WTC11 (cell line): ENCODE data around the gene COL10A1. TPM values are rescaled to one million over a fixed set of nuclear protein-coding genes. Genes with fewer than 3 reads are reported as not detected.

Experiments used
- ATAC-seq: fragments of 200-7000 bp; cut with Tn5 transposase; 2 replicates; pipeline ENCODE4 v1.10.0; 2021; ENCODE audit warnings: mild to moderate bottlenecking, moderate library complexity
- CTCF ChIA-PET: fragments of 300-600 bp; sonication (Branson Sonifier 250); formaldehyde crosslinking; loops from one replicate; lab custom pipeline; 2021; ENCODE audit warnings: antibody characterized with exemption; lab: Charles Lee
- POLR2A ChIA-PET: fragments of 350-600 bp; sonication (Branson Sonifier 250); formaldehyde crosslinking; loops from one replicate; lab custom pipeline; 2021; ENCODE audit warnings: antibody characterized with exemption; lab: Charles Lee
- DNase-seq: peaks from one replicate; pipeline ENCODE4 v3.0.0; 2021; ENCODE audit warnings: low spot score
- H3K27ac Mint-ChIP-seq: 2 replicates; pipeline ENCODE4 v1.8.0; 2021; ENCODE audit warnings: mixed read lengths
- H3K27me3 Mint-ChIP-seq: 2 replicates; pipeline ENCODE4 v1.8.0; 2021; ENCODE audit warnings: low read depth, mild to moderate bottlenecking, moderate library complexity, mixed read lengths
- H3K36me3 Mint-ChIP-seq: 2 replicates; pipeline ENCODE4 v1.8.0; 2021; ENCODE audit warnings: mixed read lengths
- H3K4me1 Mint-ChIP-seq: 2 replicates; pipeline ENCODE4 v1.8.0; 2022; ENCODE audit warnings: mixed read lengths
- H3K4me3 Mint-ChIP-seq: 2 replicates; pipeline ENCODE4 v1.8.0; 2021; ENCODE audit warnings: mild to moderate bottlenecking, moderate library complexity, mixed read lengths
- H3K9me3 Mint-ChIP-seq: 2 replicates; pipeline ENCODE4 v1.8.0; 2021; ENCODE audit warnings: mixed read lengths
- CBFB ChIP-seq: sonication (generic); formaldehyde crosslinking; IDR thresholded peaks from 2 replicates; pipeline ENCODE4 v1.8.1; 2022; ENCODE audit warnings: mild to moderate bottlenecking, low read depth, missing genetic modification reagents
- CREB1 ChIP-seq: sonication (generic); formaldehyde crosslinking; IDR thresholded peaks from 2 replicates; pipeline ENCODE4 v1.8.0; 2023; ENCODE audit warnings: mild to moderate bottlenecking, missing genetic modification reagents
- E2F4 ChIP-seq: sonication (generic); formaldehyde crosslinking; IDR thresholded peaks from 2 replicates; pipeline ENCODE4 v1.8.1; 2022; ENCODE audit warnings: low read depth, mild to moderate bottlenecking, moderate library complexity, missing genetic modification reagents, borderline replicate concordance
- GRHL2 ChIP-seq: fragments of 250-450 bp; sonication (Bioruptor Pico); IDR thresholded peaks from 2 replicates; pipeline ENCODE4 v1.8.0; 2022; ENCODE audit warnings: mild to moderate bottlenecking, moderate library complexity; ENCODE audit not compliant: insufficient replicate concordance, severe bottlenecking
- JUN ChIP-seq: sonication (generic); formaldehyde crosslinking; IDR thresholded peaks from 2 replicates; pipeline ENCODE4 v1.8.0; 2023; ENCODE audit warnings: mild to moderate bottlenecking, missing genetic modification reagents
- MAX ChIP-seq: sonication (generic); formaldehyde crosslinking; IDR thresholded peaks from 2 replicates; pipeline ENCODE4 v1.8.0; 2022; ENCODE audit warnings: mild to moderate bottlenecking, missing genetic modification reagents
- NFE2L1 ChIP-seq: sonication (generic); formaldehyde crosslinking; IDR thresholded peaks from 2 replicates; pipeline ENCODE4 v1.8.1; 2023; ENCODE audit warnings: missing genetic modification reagents
- NFYB ChIP-seq: sonication (generic); formaldehyde crosslinking; conservative IDR thresholded peaks from 2 replicates; pipeline ENCODE4 v1.8.0; 2022; ENCODE audit warnings: low read depth, missing genetic modification reagents
- PRRX2 ChIP-seq: fragments of 250-450 bp; sonication (Bioruptor Pico); IDR thresholded peaks from 2 replicates; pipeline ENCODE4 v1.8.0; 2021; ENCODE audit warnings: mild to moderate bottlenecking
- SMAD3 ChIP-seq: sonication (generic); formaldehyde crosslinking; IDR thresholded peaks from 2 replicates; pipeline ENCODE4 v1.8.0; 2022; ENCODE audit warnings: missing genetic modification reagents, mild to moderate bottlenecking, borderline replicate concordance
- SMAD4 ChIP-seq: sonication (generic); formaldehyde crosslinking; IDR thresholded peaks from 2 replicates; pipeline ENCODE4 v1.8.0; 2022; ENCODE audit warnings: mild to moderate bottlenecking, missing genetic modification reagents
- SOX15 ChIP-seq: fragments of 250-450 bp; sonication (Bioruptor Pico); IDR thresholded peaks from 2 replicates; pipeline ENCODE4 v1.9.0; 2021; ENCODE audit warnings: mild to moderate bottlenecking
- TCF7 ChIP-seq: sonication (generic); formaldehyde crosslinking; IDR thresholded peaks from 2 replicates; pipeline ENCODE4 v1.8.0; 2022; ENCODE audit warnings: mild to moderate bottlenecking, low read depth, missing genetic modification reagents, moderate library complexity
- ZBTB21 ChIP-seq: sonication (generic); formaldehyde crosslinking; IDR thresholded peaks from 2 replicates; pipeline ENCODE4 v1.8.1; 2023; ENCODE audit warnings: mild to moderate bottlenecking, missing genetic modification reagents, borderline replicate concordance
- ZNF219 ChIP-seq: sonication (generic); formaldehyde crosslinking; IDR thresholded peaks from 2 replicates; pipeline ENCODE4 v1.8.0; 2023; ENCODE audit warnings: missing genetic modification reagents, mild to moderate bottlenecking, borderline replicate concordance
- ZNF263 ChIP-seq: sonication (generic); formaldehyde crosslinking; IDR thresholded peaks from 2 replicates; pipeline ENCODE4 v1.8.1; 2022; ENCODE audit warnings: low read depth, mild to moderate bottlenecking, moderate library complexity, missing genetic modification reagents
- ZNF281 ChIP-seq: sonication (generic); formaldehyde crosslinking; IDR thresholded peaks from 2 replicates; pipeline ENCODE4 v1.8.0; 2023; ENCODE audit warnings: mild to moderate bottlenecking, missing genetic modification reagents
- ZNF317 ChIP-seq: sonication (generic); formaldehyde crosslinking; IDR thresholded peaks from 2 replicates; pipeline ENCODE4 v1.8.1; 2023; ENCODE audit warnings: low read depth, mild to moderate bottlenecking, moderate library complexity, missing genetic modification reagents, borderline replicate concordance
- ZNF512 ChIP-seq: sonication (generic); formaldehyde crosslinking; IDR thresholded peaks from 2 replicates; pipeline ENCODE4 v1.8.1; 2022; ENCODE audit warnings: missing genetic modification reagents, borderline replicate concordance
- ZSCAN18 ChIP-seq: fragments of 250-450 bp; sonication (Bioruptor Pico); IDR thresholded peaks from 2 replicates; pipeline ENCODE4 v2.1.2; 2022; ENCODE audit warnings: mild to moderate bottlenecking, moderate library complexity
- total RNA-seq: library from RNA; stranded (reverse); gene quantifications from 3 replicates; pipeline ENCODE4 v1.2.3, GENCODE V29; 2021
- TF ChIP-seq, protein P1 (sequence below): fragments of 250-450 bp; sonication (Bioruptor Pico); IDR thresholded peaks from 2 replicates; pipeline ENCODE4 v1.9.0; 2021; ENCODE audit warnings: mild to moderate bottlenecking
- TF ChIP-seq, protein P2 (sequence below): sonication (generic); formaldehyde crosslinking; IDR thresholded peaks from 2 replicates; pipeline ENCODE4 v1.8.0; 2022; ENCODE audit warnings: missing genetic modification reagents

Gene COL10A1
- total RNA-seq, 1 experiment from 2014 or later: not detected

- POLR2A ChIA-PET: interaction anchor here (1.4 kb wide), 1 partner anchor 10 kb away, joined by 4 read pairs; the partner anchor contains the start of gene NT5DC1
- peaks cover 13% of the 10 kb centered on the region for H3K36me3 Mint-ChIP-seq
- peaks cover 16% of the 10 kb centered on the region for H3K4me1 Mint-ChIP-seq
- no peak for TF ChIP-seq ZNF512 (CRISPR knock-in tag)
- TF ChIP-seq TCF7: no peak
- no peak for TF ChIP-seq CBFB
- TF ChIP-seq ZNF219 (CRISPR knock-in tag): no peak
- TF ChIP-seq ZNF281 (CRISPR knock-in tag): no peak
- TF ChIP-seq PRRX2: no peak
- TF ChIP-seq, all 79 proteins: peak for 0
- Mint-ChIP-seq H3K4me3 (no peak overlapping the region), H3K27ac (no peak overlapping the region), H3K27me3 (no peaks in the 10 kb centered on the region; the same call in 1 of the 2 replicates), H3K9me3 (peaks cover 39% of the 10 kb centered on the region)
- CTCF ChIA-PET: no interaction called here
- no peak for ATAC-seq
- DNase-seq: no peak
Measured at GRCh38 chr6:116090251-116090650, 35.7 kb downstream of the COL10A1 start.

DNA sequence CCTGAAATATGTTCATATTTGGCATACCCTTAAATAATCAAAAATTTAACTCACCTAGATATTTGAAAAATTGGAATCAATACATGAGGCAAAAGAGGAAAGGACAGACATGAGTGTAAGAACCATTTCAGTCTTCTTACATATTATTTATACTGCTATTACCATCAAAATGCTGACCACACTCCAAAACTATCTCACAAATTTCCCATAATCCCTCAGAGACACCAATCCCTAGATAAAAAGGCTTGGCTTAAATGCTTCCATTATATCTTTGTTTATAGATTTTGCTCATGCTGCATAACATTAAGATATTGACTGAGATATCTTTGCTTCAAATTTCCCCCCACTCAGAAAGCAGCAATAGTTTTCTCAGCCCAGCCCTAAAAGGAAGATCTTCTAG, 37.0 kb downstream of the COL10A1 start:
- POLR2A ChIA-PET: no interaction called here
- no peak for DNase-seq
- Mint-ChIP-seq H3K27ac (no peak overlapping the region), H3K36me3 (peaks cover 11% of the 10 kb centered on the region), H3K9me3 (peaks cover 29% of the 10 kb centered on the region), H3K4me1 (peaks cover 16% of the 10 kb centered on the region), H3K27me3 (no peaks in the 10 kb centered on the region; the same call in 1 of the 2 replicates), H3K4me3 (no peak overlapping the region)
- CTCF ChIA-PET: no interaction called here
- no peak for ATAC-seq
- TF ChIP-seq NFYB (CRISPR knock-in tag) (no peak), CREB1 (no peak), ZSCAN18 (CRISPR knock-in tag) (no peak), JUN (CRISPR knock-in tag) (no peak), MAX (no peak), SMAD3 (CRISPR knock-in tag) (no peak), ZNF317 (CRISPR knock-in tag) (no peak), ZBTB21 (CRISPR knock-in tag) (no peak), NFE2L1 (CRISPR knock-in tag) (no peak), SOX15 (CRISPR knock-in tag) (no peak), GRHL2 (CRISPR knock-in tag) (no peak), E2F4 (CRISPR knock-in tag) (no peak), ZNF263 (no peak), SMAD4 (no peak)
- TF ChIP-seq, protein P1, sequence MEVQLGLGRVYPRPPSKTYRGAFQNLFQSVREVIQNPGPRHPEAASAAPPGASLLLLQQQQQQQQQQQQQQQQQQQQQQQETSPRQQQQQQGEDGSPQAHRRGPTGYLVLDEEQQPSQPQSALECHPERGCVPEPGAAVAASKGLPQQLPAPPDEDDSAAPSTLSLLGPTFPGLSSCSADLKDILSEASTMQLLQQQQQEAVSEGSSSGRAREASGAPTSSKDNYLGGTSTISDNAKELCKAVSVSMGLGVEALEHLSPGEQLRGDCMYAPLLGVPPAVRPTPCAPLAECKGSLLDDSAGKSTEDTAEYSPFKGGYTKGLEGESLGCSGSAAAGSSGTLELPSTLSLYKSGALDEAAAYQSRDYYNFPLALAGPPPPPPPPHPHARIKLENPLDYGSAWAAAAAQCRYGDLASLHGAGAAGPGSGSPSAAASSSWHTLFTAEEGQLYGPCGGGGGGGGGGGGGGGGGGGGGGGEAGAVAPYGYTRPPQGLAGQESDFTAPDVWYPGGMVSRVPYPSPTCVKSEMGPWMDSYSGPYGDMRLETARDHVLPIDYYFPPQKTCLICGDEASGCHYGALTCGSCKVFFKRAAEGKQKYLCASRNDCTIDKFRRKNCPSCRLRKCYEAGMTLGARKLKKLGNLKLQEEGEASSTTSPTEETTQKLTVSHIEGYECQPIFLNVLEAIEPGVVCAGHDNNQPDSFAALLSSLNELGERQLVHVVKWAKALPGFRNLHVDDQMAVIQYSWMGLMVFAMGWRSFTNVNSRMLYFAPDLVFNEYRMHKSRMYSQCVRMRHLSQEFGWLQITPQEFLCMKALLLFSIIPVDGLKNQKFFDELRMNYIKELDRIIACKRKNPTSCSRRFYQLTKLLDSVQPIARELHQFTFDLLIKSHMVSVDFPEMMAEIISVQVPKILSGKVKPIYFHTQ (CRISPR knock-in tag): no peak
- TF ChIP-seq, protein P2, sequence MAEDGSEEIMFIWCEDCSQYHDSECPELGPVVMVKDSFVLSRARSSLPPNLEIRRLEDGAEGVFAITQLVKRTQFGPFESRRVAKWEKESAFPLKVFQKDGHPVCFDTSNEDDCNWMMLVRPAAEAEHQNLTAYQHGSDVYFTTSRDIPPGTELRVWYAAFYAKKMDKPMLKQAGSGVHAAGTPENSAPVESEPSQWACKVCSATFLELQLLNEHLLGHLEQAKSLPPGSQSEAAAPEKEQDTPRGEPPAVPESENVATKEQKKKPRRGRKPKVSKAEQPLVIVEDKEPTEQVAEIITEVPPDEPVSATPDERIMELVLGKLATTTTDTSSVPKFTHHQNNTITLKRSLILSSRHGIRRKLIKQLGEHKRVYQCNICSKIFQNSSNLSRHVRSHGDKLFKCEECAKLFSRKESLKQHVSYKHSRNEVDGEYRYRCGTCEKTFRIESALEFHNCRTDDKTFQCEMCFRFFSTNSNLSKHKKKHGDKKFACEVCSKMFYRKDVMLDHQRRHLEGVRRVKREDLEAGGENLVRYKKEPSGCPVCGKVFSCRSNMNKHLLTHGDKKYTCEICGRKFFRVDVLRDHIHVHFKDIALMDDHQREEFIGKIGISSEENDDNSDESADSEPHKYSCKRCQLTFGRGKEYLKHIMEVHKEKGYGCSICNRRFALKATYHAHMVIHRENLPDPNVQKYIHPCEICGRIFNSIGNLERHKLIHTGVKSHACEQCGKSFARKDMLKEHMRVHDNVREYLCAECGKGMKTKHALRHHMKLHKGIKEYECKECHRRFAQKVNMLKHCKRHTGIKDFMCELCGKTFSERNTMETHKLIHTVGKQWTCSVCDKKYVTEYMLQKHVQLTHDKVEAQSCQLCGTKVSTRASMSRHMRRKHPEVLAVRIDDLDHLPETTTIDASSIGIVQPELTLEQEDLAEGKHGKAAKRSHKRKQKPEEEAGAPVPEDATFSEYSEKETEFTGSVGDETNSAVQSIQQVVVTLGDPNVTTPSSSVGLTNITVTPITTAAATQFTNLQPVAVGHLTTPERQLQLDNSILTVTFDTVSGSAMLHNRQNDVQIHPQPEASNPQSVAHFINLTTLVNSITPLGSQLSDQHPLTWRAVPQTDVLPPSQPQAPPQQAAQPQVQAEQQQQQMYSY: no peak
